K562 (cell line): ENCODE data around the gene TTLL8. TPM values are rescaled to one million over a fixed set of nuclear protein-coding genes. Genes with fewer than 3 reads are reported as not detected.

Experiments
- CTCF ChIP-seq, 3 experiments: IDR thresholded peaks in 2 of 3; conservative IDR thresholded peaks in 1 of 3; 2 replicates each; pipeline ENCODE4 v1.5.1; 2011 to 2012; ENCODE audit warnings: low read length in 3 of 3, mild to moderate bottlenecking in 3 of 3, control low read depth in 2 of 3, improper control_type of control experiment in 1 of 3, inconsistent platforms in 1 of 3, low read depth in 1 of 3, mixed read lengths in 1 of 3, moderate library complexity in 1 of 3; ENCODE audit not compliant: insufficient read depth in 2 of 3
- REST ChIP-seq, 2 experiments: fragments of 450-650 bp; formaldehyde crosslinking in 1 of 2; IDR thresholded peaks; 2 replicates each; pipeline versions ENCODE4 v1.4.0 to v1.6.1; 2014 to 2020; ENCODE audit warnings: mild to moderate bottlenecking in 2 of 2, borderline replicate concordance in 1 of 2, low read depth in 1 of 2
- polyA plus RNA-seq, 8 experiments: library from polyadenylated mRNA; depleted of rRNA in 4 of 8; stranded (reverse) in 5 of 8; unstranded in 3 of 8; fragments of >200 nt; fragmentation: Nextera tagmentation in 2 of 8; fragmentation: Illumina TruSeq in 1 of 8; extraction: Ambion mirVana in 2 of 8; extraction: Trizol in 1 of 8; gene quantifications; 2 replicates each; pipeline versions ENCODE4 v1.2.1 to v1.2.3, GENCODE V29; 2011 to 2014; ENCODE audit warnings: inconsistent platforms in 1 of 8, missing spikeins in 1 of 8
- total RNA-seq, 7 experiments: library from RNA; depleted of rRNA in 6 of 7; stranded (reverse); fragments of >200 nt in 6 of 7; fragmentation: Illumina TruSeq in 2 of 7; extraction: Trizol in 2 of 7; gene quantifications; 2 replicates each; pipeline versions ENCODE4 v1.2.1 to v1.2.3, GENCODE V29; 2011 to 2021; ENCODE audit warnings: low replicate concordance in 1 of 7
- TF ChIP-seq, protein P1 (sequence below): sonication (generic); formaldehyde crosslinking; IDR thresholded peaks from 2 replicates; pipeline ENCODE4 v1.8.0; 2022; ENCODE audit warnings: missing genetic modification reagents, mild to moderate bottlenecking, moderate library complexity, borderline replicate concordance

TTLL8 gene
- total and polyA plus RNA-seq, 9 of the 15 experiments (the other 6 are each of a cell fraction or from before 2014, with no cell fraction given), result not detected

- TF ChIP-seq REST (IDR thresholded peaks at IDR 0.05; ENCODE audit: borderline replicate concordance) (peak; percentile 66; the same call in 1 of the 2 replicates), REST (CRISPR knock-in tag; IDR thresholded peaks at IDR 0.05; ENCODE audit: low read depth) (no peak), CTCF (IDR thresholded peaks at IDR 0.05 in 2 of 3, conservative IDR thresholded peaks at IDR 0.05 in 1 of 3; ENCODE audit: insufficient read depth in 2 of 3, low read depth in 1 of 3, low read length in 3 of 3) (peak; percentile 70 to 72 (median 71))
- TF ChIP-seq, protein P1, sequence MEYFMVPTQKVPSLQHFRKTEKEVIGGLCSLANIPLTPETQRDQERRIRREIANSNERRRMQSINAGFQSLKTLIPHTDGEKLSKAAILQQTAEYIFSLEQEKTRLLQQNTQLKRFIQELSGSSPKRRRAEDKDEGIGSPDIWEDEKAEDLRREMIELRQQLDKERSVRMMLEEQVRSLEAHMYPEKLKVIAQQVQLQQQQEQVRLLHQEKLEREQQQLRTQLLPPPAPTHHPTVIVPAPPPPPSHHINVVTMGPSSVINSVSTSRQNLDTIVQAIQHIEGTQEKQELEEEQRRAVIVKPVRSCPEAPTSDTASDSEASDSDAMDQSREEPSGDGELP, result peak; percentile 58; the same call in 1 of the 2 replicates
These were observed 65.0 kb downstream of the TTLL8 start (continued) for GRCh38 chr22:49992921-49993648.
